Measurements from ENCODE around the gene ACAA2. TPM values are rescaled to one million over a fixed set of nuclear protein-coding genes. Genes with fewer than 3 reads are reported as not detected.

ACAA2 gene
- total RNA-seq, 1 experiment from 2014 or later: 77.1 TPM

GRCh38 chr18:49744376-49745008 lies 68.8 kb downstream of the ACAA2 start:
- H3K4me1 Mint-ChIP-seq (ENCODE audit: low read depth, unreplicated experiment): no peaks in the 10 kb centered on the region
- no TSS peak for BruUV-seq (replicated peaks)
- no peak for DNase-seq
- no peak for TF ChIP-seq CTCF (IDR thresholded peaks at IDR 0.05; ENCODE audit: unreplicated experiment)
- H3K36me3 Mint-ChIP-seq (ENCODE audit: insufficient read depth, unreplicated experiment): no peaks in the 10 kb centered on the region
- H3K27ac Mint-ChIP-seq (ENCODE audit: unreplicated experiment): no peak overlapping the region
- intact Hi-C loops (cut with micrococcal nuclease; ENCODE audit: unreplicated experiment): no loop called here
- H3K27me3 Mint-ChIP-seq (ENCODE audit: unreplicated experiment): peaks cover 15% of the 10 kb centered on the region
- H3K9me3 Mint-ChIP-seq (ENCODE audit: low read depth, unreplicated experiment): no peaks in the 10 kb centered on the region
- H3K4me3 Mint-ChIP-seq (ENCODE audit: low read depth, unreplicated experiment): no peak overlapping the region
- CTCF ChIA-PET: no interaction called here

- H3K36me3 Mint-ChIP-seq (ENCODE audit: insufficient read depth, unreplicated experiment): no peaks in the 10 kb centered on the region
- H3K4me3 Mint-ChIP-seq (ENCODE audit: low read depth, unreplicated experiment): no peak overlapping the region
- no peak overlapping the region for H3K27ac Mint-ChIP-seq (ENCODE audit: unreplicated experiment)
- H3K27me3 Mint-ChIP-seq (ENCODE audit: unreplicated experiment): peaks cover 15% of the 10 kb centered on the region
- CTCF ChIA-PET: no interaction called here
- no peaks in the 10 kb centered on the region for H3K4me1 Mint-ChIP-seq (ENCODE audit: low read depth, unreplicated experiment)
- no TSS peak for BruUV-seq (replicated peaks)
- TF ChIP-seq CTCF (IDR thresholded peaks at IDR 0.05; ENCODE audit: unreplicated experiment): no peak
- intact Hi-C loops (cut with micrococcal nuclease; ENCODE audit: unreplicated experiment): no loop called here
- DNase-seq: no peak
- H3K9me3 Mint-ChIP-seq (ENCODE audit: low read depth, unreplicated experiment): no peaks in the 10 kb centered on the region
These were observed 70.2 kb downstream of the ACAA2 start for GRCh38 chr18:49743117-49743567.

GRCh38 chr18:49742316-49743116 lies 70.8 kb downstream of the ACAA2 start:
- H3K27me3 Mint-ChIP-seq (ENCODE audit: unreplicated experiment): peaks cover 15% of the 10 kb centered on the region
- no peaks in the 10 kb centered on the region for H3K4me1 Mint-ChIP-seq (ENCODE audit: low read depth, unreplicated experiment)
- H3K36me3 Mint-ChIP-seq (ENCODE audit: insufficient read depth, unreplicated experiment): no peaks in the 10 kb centered on the region
- CTCF ChIA-PET: no interaction called here
- no peak overlapping the region for H3K27ac Mint-ChIP-seq (ENCODE audit: unreplicated experiment)
- intact Hi-C loops (cut with micrococcal nuclease; ENCODE audit: unreplicated experiment): no loop called here
- no TSS peak for BruUV-seq (replicated peaks)
- no peaks in the 10 kb centered on the region for H3K9me3 Mint-ChIP-seq (ENCODE audit: low read depth, unreplicated experiment)
- no peak overlapping the region for H3K4me3 Mint-ChIP-seq (ENCODE audit: low read depth, unreplicated experiment)
- no peak for DNase-seq
- no peak for TF ChIP-seq CTCF (IDR thresholded peaks at IDR 0.05; ENCODE audit: unreplicated experiment)

- Mint-ChIP-seq H3K4me1 (ENCODE audit: low read depth, unreplicated experiment) (no peaks in the 10 kb centered on the region), H3K27me3 (ENCODE audit: unreplicated experiment) (peaks cover 15% of the 10 kb centered on the region), H3K9me3 (ENCODE audit: low read depth, unreplicated experiment) (no peaks in the 10 kb centered on the region), H3K4me3 (ENCODE audit: low read depth, unreplicated experiment) (no peak overlapping the region), H3K27ac (ENCODE audit: unreplicated experiment) (no peak overlapping the region), H3K36me3 (ENCODE audit: insufficient read depth, unreplicated experiment) (no peaks in the 10 kb centered on the region)
- DNase-seq: no peak
- BruUV-seq (replicated peaks): no TSS peak
- no peak for TF ChIP-seq CTCF (IDR thresholded peaks at IDR 0.05; ENCODE audit: unreplicated experiment)
- intact Hi-C loops (cut with micrococcal nuclease; ENCODE audit: unreplicated experiment): no loop called here
- CTCF ChIA-PET: no interaction called here
These were observed 74.1 kb downstream of the ACAA2 start for GRCh38 chr18:49739275-49739674.

All from Calu3 (cell line).